KBM-7 (cell line): ENCODE measurements around the gene BPGM.
"Not testable (repeated sequence)": the region's sequence is repeated elsewhere in the genome, so short reads cannot be mapped to it uniquely, and the experiment has no call there.

Source experiments
- DNase-seq: peaks from one replicate; pipeline ENCODE4 v3.0.0-alpha.2; 2015
- in situ Hi-C: fragments of 300-500 bp; cut with MboI; formaldehyde crosslinking; loops from 2 replicates; pipeline ENCODE4 v1.14.3; 2020; ENCODE audit warnings: low sequenced_read_pairs, low pct_unique_long_range_greater_than_20kb, mixed read lengths

The BPGM gene

GRCh38 chr7:134657526-134657925, 10.9 kb downstream of the BPGM start:
- no peak for DNase-seq
- in situ Hi-C loops = no loop called here

- DNase-seq = no peak
- in situ Hi-C loops = no loop called here
These were observed 13.7 kb downstream of the BPGM start for GRCh38 chr7:134660242-134660785.

DNA sequence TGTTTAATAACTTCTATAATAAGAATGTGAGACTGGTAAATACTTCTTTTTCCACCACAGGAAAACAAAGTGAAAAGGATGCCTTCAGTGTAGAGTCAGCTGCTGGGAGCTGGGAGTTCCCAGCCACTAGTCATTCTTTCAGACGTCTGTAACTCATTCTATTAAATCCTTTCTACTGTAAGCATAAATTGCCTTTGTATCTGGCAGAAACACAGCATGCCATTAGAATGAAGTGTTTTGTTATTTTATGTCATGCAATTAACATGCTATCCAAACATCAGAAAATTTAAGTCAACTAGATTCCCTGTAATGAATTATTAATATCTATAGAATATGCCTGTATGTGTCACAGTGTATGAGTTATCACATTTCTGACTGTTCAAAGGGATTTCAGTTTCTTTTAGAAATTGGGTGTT, 14.3 kb downstream of the BPGM start:
- in situ Hi-C loops = no loop called here
- no peak for DNase-seq

GRCh38 chr7:134662166-134662870, 15.7 kb downstream of the BPGM start:
- no peak for DNase-seq
- in situ Hi-C loops = no loop called here

- in situ Hi-C loops = no loop called here
- DNase-seq = no peak
These were observed 16.2 kb downstream of the BPGM start for GRCh38 chr7:134662871-134663205.

DNA sequence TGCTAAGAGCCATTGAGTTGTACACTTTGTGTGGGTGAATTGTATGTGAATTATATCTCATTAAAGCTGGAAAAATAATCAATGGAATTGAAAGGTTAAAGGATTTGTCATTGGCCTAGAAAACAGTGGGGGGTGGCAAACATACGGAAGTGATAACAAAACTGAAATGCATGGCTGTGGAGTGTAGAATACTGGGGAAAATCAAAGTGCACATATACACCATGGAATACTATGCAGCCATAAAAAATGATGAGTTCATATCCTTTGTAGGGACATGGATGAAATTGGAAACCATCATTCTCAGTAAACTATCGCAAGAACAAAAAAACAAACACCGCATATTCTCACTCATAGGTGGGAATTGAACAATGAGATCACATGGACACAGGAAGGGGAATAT, 18.4 kb downstream of the BPGM start:
- in situ Hi-C loops, DNase-seq: not testable (repeated sequence)

DNA sequence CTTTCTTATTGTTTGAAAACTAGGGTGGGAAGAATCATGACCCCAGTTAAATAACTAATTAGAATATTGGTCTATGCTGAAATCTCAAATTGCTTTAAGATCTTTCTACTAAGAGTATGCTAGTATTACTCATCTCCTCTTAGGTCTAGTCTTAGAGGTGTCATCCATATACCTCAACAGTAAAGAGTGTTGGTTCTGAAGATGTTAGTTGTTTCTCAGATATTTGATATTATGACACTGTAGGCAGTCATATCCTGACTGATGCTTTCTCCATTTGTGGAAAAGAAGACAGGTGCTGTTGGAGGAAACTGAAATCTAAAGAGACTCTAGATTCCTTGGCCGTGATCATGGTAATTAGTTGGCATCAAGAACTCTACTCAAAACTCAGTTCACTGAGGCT, 21.2 kb downstream of the BPGM start:
- in situ Hi-C loops = no loop called here
- no peak for DNase-seq

DNA sequence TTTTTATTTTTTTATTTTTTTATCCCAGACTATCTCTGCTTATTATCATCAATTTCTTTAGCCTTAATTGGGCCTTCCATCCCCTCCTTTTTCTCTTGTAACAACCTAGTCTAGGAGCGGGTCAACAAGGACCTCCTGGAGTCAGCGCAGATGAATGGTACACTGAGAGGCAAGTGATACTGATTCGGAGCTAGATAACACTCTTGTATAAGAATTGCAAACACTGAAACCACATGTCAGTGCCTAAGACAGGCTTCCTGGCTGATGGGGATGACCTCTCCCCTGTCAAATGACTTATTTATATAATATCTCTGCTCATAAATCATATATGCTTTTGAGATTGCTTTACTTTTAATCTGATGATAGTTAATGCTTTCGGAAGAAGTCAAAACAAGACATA, 22.7 kb downstream of the BPGM start:
- DNase-seq = no peak
- in situ Hi-C loops = no loop called here

DNA sequence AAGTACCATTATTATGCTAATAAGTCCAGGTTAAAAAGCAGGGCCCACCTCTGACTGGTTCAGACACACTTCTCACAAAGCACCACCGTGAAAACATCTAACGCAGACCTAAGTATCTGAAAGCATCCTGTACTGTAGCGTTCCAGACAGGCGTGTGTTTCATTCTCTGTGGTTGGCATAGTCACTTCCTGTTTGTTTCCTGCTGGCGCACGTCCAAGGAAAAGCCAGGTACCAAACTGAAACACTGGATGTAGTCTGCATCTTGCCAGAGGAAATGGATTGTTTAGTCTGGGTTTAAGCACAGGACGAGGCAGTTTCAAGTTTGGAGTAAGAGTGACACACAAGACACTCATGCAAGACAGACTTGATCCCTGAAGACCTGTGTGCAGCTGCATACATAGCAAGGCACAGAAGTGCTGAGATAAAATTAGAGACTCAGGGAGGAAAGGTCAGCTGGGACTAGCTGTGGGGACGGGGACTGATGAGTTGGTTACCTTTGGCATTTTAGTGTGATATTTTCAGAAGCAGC, 23.3 kb downstream of the BPGM start:
- in situ Hi-C loops = no loop called here
- DNase-seq = peak; percentile 73

GRCh38 chr7:134671609-134672008, 25.0 kb downstream of the BPGM start:
- DNase-seq = no peak
- in situ Hi-C loops = no loop called here

DNA sequence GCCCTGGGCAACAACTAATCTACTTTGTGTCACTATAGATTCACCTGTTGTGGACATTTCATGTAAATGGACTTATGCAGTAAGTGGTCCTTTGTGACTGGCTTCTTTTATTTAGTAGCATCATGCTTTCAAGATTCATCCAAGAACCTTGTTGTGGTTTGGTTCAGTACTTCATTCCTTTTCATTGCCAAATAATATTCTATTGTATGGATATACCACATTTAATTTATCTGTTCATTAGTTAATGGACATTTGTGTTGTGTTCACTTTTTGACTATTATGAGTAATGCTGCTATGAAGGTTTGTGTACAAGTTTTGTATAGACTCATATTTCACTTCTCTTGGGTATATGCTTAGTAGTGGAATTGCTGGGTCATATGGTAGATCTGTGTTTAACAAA, 27.8 kb downstream of the BPGM start:
- DNase-seq = no peak
- in situ Hi-C loops = no loop called here

DNA sequence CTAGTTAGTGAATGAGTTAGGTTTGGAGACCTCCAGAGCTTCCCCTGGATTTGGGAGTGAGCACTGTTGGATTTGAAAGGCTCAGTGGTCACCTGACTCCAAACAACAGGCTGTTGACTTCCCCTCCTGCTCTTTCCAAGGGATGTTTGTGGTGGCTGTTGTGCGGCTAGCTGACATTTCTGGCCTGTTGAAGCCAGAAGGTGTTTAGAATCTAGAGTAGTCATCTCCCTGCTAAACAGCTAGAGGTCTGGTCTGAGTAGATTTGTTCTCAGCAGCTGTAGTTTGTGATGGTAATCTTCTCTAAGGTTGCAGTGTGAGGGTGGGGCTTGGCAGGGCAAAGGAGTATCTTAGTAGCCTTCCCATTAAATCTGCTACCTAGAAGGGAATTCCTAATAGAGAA, 30.1 kb downstream of the BPGM start:
- in situ Hi-C loops = no loop called here

GRCh38 chr7:134678115-134678514, 31.5 kb downstream of the BPGM start:
- in situ Hi-C loops = no loop called here
- no peak for DNase-seq

More for the DNA sequence above, 30.1 kb downstream of the BPGM start:
- no peak for DNase-seq

DNA sequence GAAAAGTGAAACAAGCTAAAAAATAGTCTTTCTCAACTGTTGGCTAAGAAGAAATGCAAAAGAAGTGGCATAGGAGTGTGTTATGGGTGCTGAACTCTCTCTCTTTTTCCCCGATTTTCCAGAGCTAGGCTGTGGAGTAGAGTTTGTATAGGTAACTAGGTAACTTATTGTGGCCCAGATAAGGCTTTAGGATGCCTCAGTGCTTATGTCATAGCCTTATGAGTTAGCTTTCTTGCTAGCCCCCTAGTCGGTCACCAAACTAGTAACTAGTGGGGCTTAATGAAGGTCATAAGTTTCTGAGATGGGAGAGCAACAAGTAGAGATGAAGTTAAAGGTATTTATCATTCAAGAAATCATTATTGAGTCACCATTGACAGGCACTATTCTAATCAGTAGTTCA, 32.4 kb downstream of the BPGM start:
- in situ Hi-C loops = no loop called here
- DNase-seq = no peak

DNA sequence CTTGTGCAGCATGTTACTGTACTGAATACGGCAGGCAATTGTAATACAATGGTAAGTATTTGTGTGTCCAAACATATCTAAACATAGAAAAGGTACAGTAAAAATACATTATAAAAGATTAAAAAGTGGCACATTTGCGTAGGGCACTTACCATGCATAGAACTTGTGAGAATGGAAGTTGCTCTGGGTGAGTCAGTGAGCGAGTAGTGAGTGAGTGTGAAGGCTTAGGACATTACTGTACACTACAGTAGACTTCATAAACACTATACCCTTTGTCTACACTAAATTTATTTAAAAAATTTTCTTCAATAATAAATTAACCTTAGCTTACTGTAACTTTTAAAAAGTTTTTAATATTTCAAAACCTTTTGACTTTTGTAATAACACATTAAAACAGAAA, 37.5 kb downstream of the BPGM start:
- in situ Hi-C loops = no loop called here
- DNase-seq = no peak

DNA sequence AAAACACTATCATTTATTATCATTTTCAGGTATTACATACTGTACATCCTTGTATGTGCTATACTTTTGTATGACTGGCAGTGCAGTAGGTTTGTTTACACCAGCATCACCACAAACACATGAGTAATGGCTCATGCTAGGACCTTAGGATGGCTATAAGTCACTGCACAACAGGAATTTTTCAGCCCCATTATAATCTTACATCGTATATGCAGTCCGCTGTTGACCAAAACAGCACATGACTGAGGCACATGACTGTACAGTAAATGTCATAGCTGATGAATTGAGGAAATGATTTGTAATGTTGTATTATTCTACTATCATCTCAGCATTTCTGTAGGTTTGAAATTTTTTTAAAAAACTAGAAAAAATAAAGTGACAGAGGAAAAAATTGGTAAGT, 38.6 kb downstream of the BPGM start:
- DNase-seq = no peak
- in situ Hi-C loops = no loop called here

DNA sequence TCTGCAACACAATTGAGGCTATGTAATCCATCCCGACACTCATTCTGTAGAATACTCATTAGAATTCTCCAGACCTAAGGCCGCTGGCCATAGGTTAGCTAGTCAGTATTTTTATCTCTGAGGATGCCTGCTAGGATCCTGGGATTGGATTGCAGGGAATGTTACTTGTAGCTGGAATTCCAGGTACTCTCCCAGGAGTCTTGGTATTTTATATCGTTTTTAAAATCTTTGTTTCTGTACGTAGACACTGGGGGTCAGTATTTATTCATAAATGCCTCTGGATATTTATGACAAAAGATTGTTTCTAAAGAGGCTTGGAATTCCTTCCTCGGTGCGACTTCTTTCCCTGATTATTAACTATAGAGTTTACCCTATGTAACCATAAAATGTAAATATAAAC, 40.1 kb downstream of the BPGM start:
- no peak for DNase-seq
- in situ Hi-C loops = no loop called here

GRCh38 chr7:134689550-134689949, 42.9 kb downstream of the BPGM start:
- DNase-seq, in situ Hi-C loops: not testable (repeated sequence)

DNA sequence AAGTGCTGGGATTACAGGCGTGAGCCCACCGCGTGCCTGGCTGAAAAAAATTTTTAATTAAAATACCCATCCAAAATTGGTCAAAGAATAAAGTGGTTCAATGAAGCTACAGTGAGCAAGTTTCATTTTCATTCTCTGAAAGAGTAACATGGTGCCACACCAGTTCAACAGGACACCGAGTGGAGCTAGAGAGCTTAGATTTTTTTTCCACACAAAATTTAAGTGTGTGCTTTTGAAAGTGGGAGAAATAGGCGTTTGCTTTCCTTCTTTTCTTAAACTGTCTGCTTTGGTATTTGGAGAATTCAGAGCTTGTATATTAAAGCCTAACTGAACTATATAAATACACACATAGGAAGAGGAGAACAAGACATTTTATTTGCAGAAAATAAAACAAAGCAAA, 43.4 kb downstream of the BPGM start:
- in situ Hi-C loops = no loop called here
- no peak for DNase-seq

GRCh38 chr7:134690614-134691504, 44.2 kb downstream of the BPGM start:
- in situ Hi-C loops = no loop called here
- no peak for DNase-seq
